GM12878 (cell line): ENCODE results near the gene MYO7B. TPM values are rescaled to one million over a fixed set of nuclear protein-coding genes. Genes with fewer than 3 reads are reported as not detected.

Source experiments
- ATAC-seq: fragments of 200-7000 bp; cut with Tn5 transposase; 3 replicates; pipeline ENCODE4 v1.9.1; 2020; ENCODE audit warnings: mild to moderate bottlenecking, moderate library complexity
- BruUV-seq: library from RNA; stranded (reverse); fragments of 400-500 nt; replicated peaks from 2 replicates; lab custom pipeline; 2021; lab: Mats Ljungman, UMichigan
- CTCF ChIA-PET: fragments of 300-600 bp; sonication (Branson Sonifier 250); formaldehyde crosslinking; extraction: SDS; loops from one replicate; lab custom pipeline; 2021; ENCODE audit warnings: inconsistent platforms; lab: Yijun Ruan, JAX
- POLR2A ChIA-PET: fragments of 350-600 bp; formaldehyde crosslinking; extraction: SDS; loops from one replicate; lab custom pipeline; 2021; ENCODE audit warnings: inconsistent platforms; lab: Charles Lee
- RAD21 ChIA-PET: fragments of 300-600 bp; sonication (Branson Sonifier 250); formaldehyde crosslinking; loops from one replicate; lab custom pipeline; 2023; ENCODE audit warnings: antibody characterized with exemption; ENCODE audit not compliant: unreplicated experiment; lab: Charles Lee
- SMC1A ChIA-PET: fragments of 300-600 bp; sonication (Branson Sonifier 250); formaldehyde crosslinking; loops from one replicate; lab custom pipeline; 2023; ENCODE audit not compliant: unreplicated experiment, uncharacterized antibody; lab: Charles Lee
- DNase-seq: peaks from one replicate; pipeline ENCODE4 v3.0.0-alpha.2; 2011; ENCODE audit warnings: low read depth, low spot score
- FAIRE-seq: peaks from 3 replicates; lab custom pipeline; 2011; peaks lifted over from hg19 to GRCh38; lab: Jason Lieb, UNC
- H2AFZ ChIP-seq: 2 replicates; pipeline ENCODE4 v1.6.0; 2011; ENCODE audit warnings: low read depth, low read length, control low read depth; ENCODE audit not compliant: control insufficient read depth
- H3K27ac ChIP-seq: 2 replicates; pipeline ENCODE4 v1.5.1; 2011; ENCODE audit warnings: control low read depth; ENCODE audit not compliant: control insufficient read depth, insufficient read depth
- H3K27me3 ChIP-seq, 2 experiments: replicated peaks in 1 of 2; 2 replicates each; pipeline versions ENCODE4 v1.6.0 to v1.6.1; 2011; ENCODE audit warnings: low read length in 1 of 2; ENCODE audit not compliant: control insufficient read depth in 2 of 2, insufficient read depth in 2 of 2
- H3K36me3 ChIP-seq, 2 experiments: 2 replicates each; pipeline ENCODE4 v1.5.1; 2011; ENCODE audit warnings: low read length in 1 of 2; ENCODE audit not compliant: control insufficient read depth in 2 of 2, insufficient read depth in 2 of 2
- H3K4me1 ChIP-seq: 2 replicates; pipeline ENCODE4 v1.6.1; 2011; ENCODE audit warnings: mild to moderate bottlenecking, low read length, moderate library complexity, mixed read lengths; ENCODE audit not compliant: control insufficient read depth, insufficient read depth
- H3K4me2 ChIP-seq: 2 replicates; pipeline ENCODE4 v1.6.0; 2011; ENCODE audit warnings: control low read depth; ENCODE audit not compliant: control insufficient read depth, insufficient read depth
- H3K4me3 ChIP-seq: fragments of 200-600 bp; sonication (generic); 2 replicates; pipeline ENCODE4 v1.5.1; 2016
- H3K79me2 ChIP-seq: 2 replicates; pipeline ENCODE4 v1.6.0; 2011; ENCODE audit warnings: low read length; ENCODE audit not compliant: control insufficient read depth, insufficient read depth
- H3K9ac ChIP-seq: 2 replicates; pipeline ENCODE4 v1.8.0; 2011; ENCODE audit warnings: low read length, control low read depth, mixed read lengths; ENCODE audit not compliant: control insufficient read depth, insufficient read depth
- H3K9me3 ChIP-seq: replicated peaks from 3 replicates; pipeline ENCODE4 v1.5.1; 2011; ENCODE audit warnings: mild to moderate bottlenecking, low read length; ENCODE audit not compliant: control insufficient read depth, insufficient read depth
- H4K20me1 ChIP-seq: 2 replicates; pipeline ENCODE4 v1.6.0; 2011; ENCODE audit not compliant: control insufficient read depth, insufficient read depth
- FOXK2 ChIP-seq: fragments of 450-650 bp; IDR thresholded peaks from 2 replicates; pipeline ENCODE4 v1.6.1; 2017; ENCODE audit warnings: mild to moderate bottlenecking, moderate library complexity
- MTA2 ChIP-seq: fragments of 450-650 bp; IDR thresholded peaks from 2 replicates; pipeline ENCODE4 v1.6.1; 2016; ENCODE audit warnings: low read depth, mild to moderate bottlenecking, moderate library complexity
- RB1 ChIP-seq: fragments of 450-650 bp; formaldehyde crosslinking; IDR thresholded peaks from 2 replicates; pipeline ENCODE4 v1.6.1; 2017; ENCODE audit warnings: mild to moderate bottlenecking, borderline replicate concordance
- RFX5 ChIP-seq: IDR thresholded peaks from 2 replicates; pipeline ENCODE4 v1.6.1; 2011; ENCODE audit warnings: low read depth, low read length, improper control_type of control experiment
- TAF1 ChIP-seq: IDR thresholded peaks from 2 replicates; pipeline ENCODE4 v1.6.1; 2011; ENCODE audit warnings: mild to moderate bottlenecking, low read depth, low read length, borderline replicate concordance
- ZNF687 ChIP-seq: fragments of 450-650 bp; IDR thresholded peaks from 2 replicates; pipeline ENCODE4 v1.6.1; 2017; ENCODE audit warnings: mild to moderate bottlenecking, moderate library complexity
- WGBS: methylation state at CpG from one replicate; pipeline ENCODE4 v1.1.6; 2016; ENCODE audit warnings: low lambda C conversion rate; ENCODE audit not compliant: insufficient replicate concordance, insufficient coverage; ENCODE audit errors: missing lambda C conversion rate; 5-methylcytosine and 5-hydroxymethylcytosine counted together
- in situ Hi-C: fragments of 300-500 bp; cut with MboI; formaldehyde crosslinking; loops from 9 replicates; pipeline ENCODE4 v1.14.3; 2018; ENCODE audit warnings: mixed read lengths
- intact Hi-C: fragments of 100-400 bp; cut with micrococcal nuclease; formaldehyde crosslinking; loops from one replicate; pipeline ENCODE4 v1.14.2; 2022; ENCODE audit not compliant: unreplicated experiment
- polyA plus RNA-seq, 11 experiments: library from polyadenylated mRNA; depleted of rRNA in 4 of 11; unstranded in 6 of 11; stranded (reverse) in 5 of 11; fragments of >200 nt; fragmentation: Nextera tagmentation in 4 of 11; fragmentation: Illumina TruSeq in 1 of 11; extraction: Ambion mirVana in 4 of 11; extraction: Trizol in 1 of 11; gene quantifications; 1 replicate in 1 of 11; 2 replicates in 10 of 11; pipeline versions ENCODE4 v1.2.1 to v1.2.3, GENCODE V29; 2011 to 2016; ENCODE audit warnings: inconsistent platforms in 2 of 11, missing spikeins in 2 of 11, low read depth in 1 of 11
- total RNA-seq, 4 experiments: library from RNA; depleted of rRNA in 3 of 4; stranded (reverse); fragments of >200 nt in 3 of 4; fragmentation: Illumina TruSeq in 1 of 4; extraction: Trizol in 1 of 4; gene quantifications; 2 replicates each; pipeline versions ENCODE4 v1.2.1 to v1.2.3, GENCODE V29; 2013 to 2021
- TF ChIP-seq, protein P1 (sequence below): fragments of 450-650 bp; IDR thresholded peaks from 2 replicates; pipeline ENCODE4 v1.6.1; 2018; ENCODE audit warnings: mild to moderate bottlenecking, low read depth, moderate library complexity; ENCODE audit not compliant: partially characterized antibody

Gene MYO7B
- total and polyA plus RNA-seq, 10 of the 15 experiments (the other 5 are each of a cell fraction or from before 2014, with no cell fraction given), result 0.08 to 4.8 (median 1.2) TPM

DNA sequence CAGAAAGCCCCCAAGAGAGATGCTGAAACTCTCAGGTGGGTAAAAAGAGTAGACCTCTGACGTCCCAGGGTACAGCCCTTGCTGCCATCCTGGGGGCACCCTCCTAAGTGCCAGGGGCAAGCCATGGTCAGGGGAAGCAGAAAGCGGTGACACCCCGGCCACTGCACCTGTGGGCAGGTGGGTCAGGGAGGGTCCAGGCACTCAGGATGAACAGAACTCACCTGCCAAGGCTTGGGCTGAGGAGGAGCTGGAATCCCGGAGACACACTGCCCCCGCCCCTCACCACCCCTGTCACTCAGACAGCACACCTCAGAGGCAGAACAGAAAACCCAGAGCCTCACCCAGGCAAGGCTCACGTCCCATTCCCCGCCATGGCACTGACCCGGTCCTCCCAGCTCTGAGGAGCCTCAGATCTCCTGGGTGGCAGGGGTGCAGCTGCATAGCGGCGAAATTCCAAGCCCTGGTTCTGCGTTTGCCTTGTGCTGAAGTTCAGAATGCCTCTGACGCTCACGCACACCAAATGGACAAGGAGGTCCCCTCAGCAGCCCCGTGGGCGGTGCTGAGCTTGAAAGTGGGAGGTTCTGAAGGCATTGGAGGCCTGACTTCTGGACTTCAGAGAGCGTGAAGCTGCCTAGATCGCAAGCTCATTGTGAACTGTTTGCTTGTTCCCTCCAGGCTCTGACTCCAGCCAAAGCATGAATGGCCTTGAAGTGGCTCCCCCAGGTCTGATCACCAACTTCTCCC, 114.7 kb downstream of the MYO7B start:
- no peak overlapping the region for H3K27ac ChIP-seq
- in situ Hi-C loops, result no loop called here
- no peaks in the 10 kb centered on the region for H3K4me1 ChIP-seq
- CTCF ChIA-PET, result interaction anchor here (0.5 to 8.3 kb wide), 14 partner anchors 9 to 614 kb away, joined by 3 to 90 read pairs (median 4); partner anchors contain the start of gene WDR33
- no peak overlapping the region for H3K4me3 ChIP-seq
- FAIRE-seq, result no peak
- H3K27me3 ChIP-seq, result no peaks in the 10 kb centered on the region
- intact Hi-C loops, result no loop called here
- ATAC-seq, result peak; percentile 30
- POLR2A ChIA-PET, result interaction anchor here (0.6 kb wide), 1 partner anchor 151 kb away, joined by 3 read pairs; no protein-coding TSS in a partner anchor
- H3K79me2 ChIP-seq, result no peaks in the 10 kb centered on the region
- RAD21 ChIA-PET, result interaction anchor here (0.7 to 2.3 kb wide), 3 partner anchors 57 to 83 kb away, joined by 3 to 23 read pairs (median 3); no protein-coding TSS in a partner anchor
- 51% methylated on average over 17 of the region's 17 CpGs for WGBS
- no peaks in the 10 kb centered on the region for H4K20me1 ChIP-seq
- no peak for DNase-seq
- no peaks in the 10 kb centered on the region for H3K9me3 ChIP-seq
- no TSS peak for BruUV-seq
- H3K4me2 ChIP-seq, result no peak overlapping the region
- no peak overlapping the region for H3K9ac ChIP-seq
- H3K36me3 ChIP-seq, result no peaks in the 10 kb centered on the region
- TF ChIP-seq MTA2 (no peak), TAF1 (no peak)
- SMC1A ChIA-PET, result interaction anchor here (0.6 to 4.6 kb wide), 4 partner anchors 36 to 171 kb away, joined by 3 to 26 read pairs (median 4); no protein-coding TSS in a partner anchor
- no peak overlapping the region for H2AFZ ChIP-seq

DNA sequence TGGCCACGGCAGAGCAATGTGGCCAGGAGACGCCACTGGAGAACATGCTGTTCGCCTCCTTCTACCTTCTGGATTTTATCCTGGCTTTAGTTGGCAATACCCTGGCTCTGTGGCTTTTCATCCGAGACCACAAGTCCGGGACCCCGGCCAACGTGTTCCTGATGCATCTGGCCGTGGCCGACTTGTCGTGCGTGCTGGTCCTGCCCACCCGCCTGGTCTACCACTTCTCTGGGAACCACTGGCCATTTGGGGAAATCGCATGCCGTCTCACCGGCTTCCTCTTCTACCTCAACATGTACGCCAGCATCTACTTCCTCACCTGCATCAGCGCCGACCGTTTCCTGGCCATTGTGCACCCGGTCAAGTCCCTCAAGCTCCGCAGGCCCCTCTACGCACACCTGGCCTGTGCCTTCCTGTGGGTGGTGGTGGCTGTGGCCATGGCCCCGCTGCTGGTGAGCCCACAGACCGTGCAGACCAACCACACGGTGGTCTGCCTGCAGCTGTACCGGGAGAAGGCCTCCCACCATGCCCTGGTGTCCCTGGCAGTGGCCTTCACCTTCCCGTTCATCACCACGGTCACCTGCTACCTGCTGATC, 115.4 kb downstream of the MYO7B start:
- Histone ChIP-seq H3K4me1 (no peaks in the 10 kb centered on the region), H3K27me3 (no peaks in the 10 kb centered on the region), H3K9ac (no peak overlapping the region), H4K20me1 (no peaks in the 10 kb centered on the region), H3K79me2 (no peaks in the 10 kb centered on the region), H2AFZ (no peak overlapping the region), H3K4me3 (no peak overlapping the region), H3K27ac (no peak overlapping the region), H3K4me2 (no peak overlapping the region), H3K9me3 (no peaks in the 10 kb centered on the region), H3K36me3 (no peaks in the 10 kb centered on the region)
- WGBS, result 21% methylated on average over 28 of the region's 28 CpGs
- SMC1A ChIA-PET, result interaction anchor here (1.3 to 4.6 kb wide), 2 partner anchors 51 to 60 kb away, joined by 4 to 26 read pairs; no protein-coding TSS in a partner anchor
- intact Hi-C loops, result no loop called here
- no peak for ATAC-seq
- POLR2A ChIA-PET, result no interaction called here
- CTCF ChIA-PET, result interaction anchor here (0.5 to 8.3 kb wide), 10 partner anchors 9 to 613 kb away, joined by 3 to 90 read pairs (median 4); partner anchors contain the start of gene WDR33
- RAD21 ChIA-PET, result interaction anchor here (1.1 to 2.3 kb wide), 2 partner anchors 60 to 83 kb away, joined by 3 to 23 read pairs; no protein-coding TSS in a partner anchor
- DNase-seq, result no peak
- in situ Hi-C loops, result no loop called here
- no TSS peak for BruUV-seq
- FAIRE-seq, result no peak
- TF ChIP-seq, protein P1, sequence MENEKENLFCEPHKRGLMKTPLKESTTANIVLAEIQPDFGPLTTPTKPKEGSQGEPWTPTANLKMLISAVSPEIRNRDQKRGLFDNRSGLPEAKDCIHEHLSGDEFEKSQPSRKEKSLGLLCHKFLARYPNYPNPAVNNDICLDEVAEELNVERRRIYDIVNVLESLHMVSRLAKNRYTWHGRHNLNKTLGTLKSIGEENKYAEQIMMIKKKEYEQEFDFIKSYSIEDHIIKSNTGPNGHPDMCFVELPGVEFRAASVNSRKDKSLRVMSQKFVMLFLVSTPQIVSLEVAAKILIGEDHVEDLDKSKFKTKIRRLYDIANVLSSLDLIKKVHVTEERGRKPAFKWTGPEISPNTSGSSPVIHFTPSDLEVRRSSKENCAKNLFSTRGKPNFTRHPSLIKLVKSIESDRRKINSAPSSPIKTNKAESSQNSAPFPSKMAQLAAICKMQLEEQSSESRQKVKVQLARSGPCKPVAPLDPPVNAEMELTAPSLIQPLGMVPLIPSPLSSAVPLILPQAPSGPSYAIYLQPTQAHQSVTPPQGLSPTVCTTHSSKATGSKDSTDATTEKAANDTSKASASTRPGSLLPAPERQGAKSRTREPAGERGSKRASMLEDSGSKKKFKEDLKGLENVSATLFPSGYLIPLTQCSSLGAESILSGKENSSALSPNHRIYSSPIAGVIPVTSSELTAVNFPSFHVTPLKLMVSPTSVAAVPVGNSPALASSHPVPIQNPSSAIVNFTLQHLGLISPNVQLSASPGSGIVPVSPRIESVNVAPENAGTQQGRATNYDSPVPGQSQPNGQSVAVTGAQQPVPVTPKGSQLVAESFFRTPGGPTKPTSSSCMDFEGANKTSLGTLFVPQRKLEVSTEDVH, result no peak
- TF ChIP-seq FOXK2 (no peak), RB1 (no peak), ZNF687 (no peak), RFX5 (no peak)
